GM13977 (cell line): ENCODE data around the gene SLCO1C1.

Experiments
- DNase-seq: peaks from one replicate; pipeline ENCODE4 v3.0.0; 2012; ENCODE audit warnings: low spot score
- in situ Hi-C: fragments of 300-500 bp; cut with MboI; formaldehyde crosslinking; loops from one replicate; pipeline ENCODE4 v1.12.0; 2022; ENCODE audit warnings: low sequenced_read_pairs, low pct_unique_long_range_greater_than_20kb, mixed read lengths, inconsistent platforms; ENCODE audit not compliant: unreplicated experiment
- TF ChIP-seq, protein P1 (sequence below): IDR thresholded peaks from 2 replicates; pipeline ENCODE4 v1.5.1; 2012; ENCODE audit warnings: mild to moderate bottlenecking, control low read depth; ENCODE audit not compliant: insufficient read depth; ENCODE audit errors: extremely low read depth, missing control alignments

The SLCO1C1 gene, protein sequence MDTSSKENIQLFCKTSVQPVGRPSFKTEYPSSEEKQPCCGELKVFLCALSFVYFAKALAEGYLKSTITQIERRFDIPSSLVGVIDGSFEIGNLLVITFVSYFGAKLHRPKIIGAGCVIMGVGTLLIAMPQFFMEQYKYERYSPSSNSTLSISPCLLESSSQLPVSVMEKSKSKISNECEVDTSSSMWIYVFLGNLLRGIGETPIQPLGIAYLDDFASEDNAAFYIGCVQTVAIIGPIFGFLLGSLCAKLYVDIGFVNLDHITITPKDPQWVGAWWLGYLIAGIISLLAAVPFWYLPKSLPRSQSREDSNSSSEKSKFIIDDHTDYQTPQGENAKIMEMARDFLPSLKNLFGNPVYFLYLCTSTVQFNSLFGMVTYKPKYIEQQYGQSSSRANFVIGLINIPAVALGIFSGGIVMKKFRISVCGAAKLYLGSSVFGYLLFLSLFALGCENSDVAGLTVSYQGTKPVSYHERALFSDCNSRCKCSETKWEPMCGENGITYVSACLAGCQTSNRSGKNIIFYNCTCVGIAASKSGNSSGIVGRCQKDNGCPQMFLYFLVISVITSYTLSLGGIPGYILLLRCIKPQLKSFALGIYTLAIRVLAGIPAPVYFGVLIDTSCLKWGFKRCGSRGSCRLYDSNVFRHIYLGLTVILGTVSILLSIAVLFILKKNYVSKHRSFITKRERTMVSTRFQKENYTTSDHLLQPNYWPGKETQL

DNA sequence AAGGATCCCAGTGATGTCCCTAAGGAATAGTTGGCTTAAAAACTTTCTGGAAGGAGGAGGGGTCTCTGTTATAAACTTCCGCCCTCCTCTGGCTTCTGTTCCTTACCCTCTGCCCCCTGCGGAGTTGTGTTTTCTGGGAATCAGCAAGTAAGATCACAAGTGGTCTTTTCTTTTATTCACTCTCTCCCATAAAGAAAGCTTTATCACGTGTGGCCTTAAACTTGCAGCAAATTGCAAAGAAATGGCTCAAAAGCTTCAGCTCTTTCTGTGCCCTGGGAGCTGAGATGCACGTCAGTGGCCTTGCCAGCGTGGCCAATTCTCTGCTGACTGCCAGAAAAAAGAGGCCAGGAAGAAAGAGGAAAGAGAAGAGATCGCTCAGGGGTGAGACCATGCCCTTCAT, at the start of gene SLCO1C1:
TSS of gene SLCO1C1 (plus strand) at position 101 of the 400 bp plus-strand sequence. CDS start 4,245 bp downstream, outside the sequence.
- in situ Hi-C loops, result no loop called here
- TF ChIP-seq, protein P1, sequence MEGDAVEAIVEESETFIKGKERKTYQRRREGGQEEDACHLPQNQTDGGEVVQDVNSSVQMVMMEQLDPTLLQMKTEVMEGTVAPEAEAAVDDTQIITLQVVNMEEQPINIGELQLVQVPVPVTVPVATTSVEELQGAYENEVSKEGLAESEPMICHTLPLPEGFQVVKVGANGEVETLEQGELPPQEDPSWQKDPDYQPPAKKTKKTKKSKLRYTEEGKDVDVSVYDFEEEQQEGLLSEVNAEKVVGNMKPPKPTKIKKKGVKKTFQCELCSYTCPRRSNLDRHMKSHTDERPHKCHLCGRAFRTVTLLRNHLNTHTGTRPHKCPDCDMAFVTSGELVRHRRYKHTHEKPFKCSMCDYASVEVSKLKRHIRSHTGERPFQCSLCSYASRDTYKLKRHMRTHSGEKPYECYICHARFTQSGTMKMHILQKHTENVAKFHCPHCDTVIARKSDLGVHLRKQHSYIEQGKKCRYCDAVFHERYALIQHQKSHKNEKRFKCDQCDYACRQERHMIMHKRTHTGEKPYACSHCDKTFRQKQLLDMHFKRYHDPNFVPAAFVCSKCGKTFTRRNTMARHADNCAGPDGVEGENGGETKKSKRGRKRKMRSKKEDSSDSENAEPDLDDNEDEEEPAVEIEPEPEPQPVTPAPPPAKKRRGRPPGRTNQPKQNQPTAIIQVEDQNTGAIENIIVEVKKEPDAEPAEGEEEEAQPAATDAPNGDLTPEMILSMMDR, result no peak
- no peak for DNase-seq

DNA sequence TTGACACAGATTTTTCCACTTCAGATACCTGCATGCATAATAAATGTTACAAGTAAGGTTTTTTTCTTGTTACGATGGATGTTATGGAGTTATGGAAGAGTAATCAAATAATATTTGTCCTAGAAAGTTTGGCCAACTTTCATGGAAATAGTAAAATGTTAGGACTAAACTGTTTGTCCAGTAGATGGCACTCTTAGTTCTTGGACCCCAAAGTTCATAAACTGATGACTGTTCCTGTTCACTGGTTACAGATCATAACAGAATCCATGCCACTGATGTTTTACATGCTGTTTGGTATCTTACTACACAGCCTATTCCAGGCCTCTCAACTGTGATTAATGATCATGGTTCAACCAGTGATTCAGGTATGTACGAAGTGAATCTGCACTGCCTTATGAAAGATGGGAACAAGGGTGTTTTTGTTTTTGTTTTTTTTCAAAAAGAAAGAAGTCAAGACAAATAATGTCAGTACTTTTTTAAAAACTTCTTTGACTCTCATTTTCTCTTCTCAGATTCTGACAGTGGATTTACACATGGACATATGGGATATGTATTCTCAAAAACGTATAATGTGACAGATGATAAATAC, 48.8 kb upstream of the SLCO1C1 start:
- peak; percentile 23 for DNase-seq
- in situ Hi-C loops, result no loop called here
- TF ChIP-seq, protein P1, result peak; percentile 55

DNA sequence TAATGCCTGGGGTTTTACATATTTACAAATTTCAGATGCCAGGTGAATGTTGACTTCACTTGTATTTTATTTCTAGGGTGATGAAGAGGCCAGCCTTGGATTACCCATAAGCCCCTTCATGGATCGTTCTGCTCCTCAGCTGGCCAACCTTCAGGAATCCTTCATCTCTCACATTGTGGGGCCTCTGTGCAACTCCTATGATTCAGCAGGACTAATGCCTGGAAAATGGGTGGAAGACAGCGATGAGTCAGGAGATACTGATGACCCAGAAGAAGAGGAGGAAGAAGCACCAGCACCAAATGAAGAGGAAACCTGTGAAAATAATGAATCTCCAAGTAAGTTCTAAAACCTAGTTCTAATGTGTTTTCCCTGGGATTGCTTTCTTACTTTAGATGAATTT, 41.3 kb upstream of the SLCO1C1 start:
- in situ Hi-C loops, result no loop called here
- no peak for DNase-seq
- TF ChIP-seq, protein P1, result no peak

DNA sequence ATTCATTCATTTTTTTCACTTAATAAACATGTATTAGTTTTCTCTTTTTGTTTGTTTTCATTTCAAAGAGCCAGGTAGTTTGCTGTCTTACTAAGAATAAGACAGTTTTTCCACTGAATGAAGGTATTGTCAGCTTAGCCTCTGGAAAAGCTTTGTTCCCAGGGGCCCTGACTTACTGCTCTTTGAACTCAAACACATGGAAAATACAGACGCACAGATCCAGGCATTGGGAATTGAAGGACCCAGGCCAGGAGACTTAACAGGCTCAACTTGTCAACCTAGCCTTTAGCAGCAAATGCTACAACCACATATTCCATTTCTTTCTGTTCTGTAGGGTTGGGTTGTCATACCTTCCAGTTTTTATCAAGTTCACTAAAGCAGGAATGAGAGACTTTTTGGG, 38.5 kb upstream of the SLCO1C1 start:
- TF ChIP-seq, protein P1, result no peak
- in situ Hi-C loops, result no loop called here
- no peak for DNase-seq

DNA sequence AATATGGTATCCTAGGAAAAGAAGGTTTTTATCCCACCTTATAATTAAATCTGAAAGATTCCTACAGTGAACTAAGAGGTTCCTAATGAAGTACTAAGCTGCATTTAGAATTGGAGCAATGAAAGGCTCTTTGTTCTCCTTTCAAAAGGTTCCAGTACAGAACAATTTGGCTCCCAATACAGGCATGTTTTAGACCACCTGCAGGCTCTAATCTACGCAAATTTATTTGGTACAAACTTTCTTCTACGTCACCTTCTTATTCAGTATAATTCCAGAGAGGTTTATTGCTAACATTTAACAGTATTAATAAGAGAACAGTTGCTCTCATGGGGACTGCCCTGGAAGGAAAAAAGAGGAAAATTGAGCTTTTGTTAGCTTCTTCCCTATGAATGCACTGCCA, 37.6 kb upstream of the SLCO1C1 start:
- TF ChIP-seq, protein P1, result no peak
- in situ Hi-C loops, result no loop called here
- no peak for DNase-seq

DNA sequence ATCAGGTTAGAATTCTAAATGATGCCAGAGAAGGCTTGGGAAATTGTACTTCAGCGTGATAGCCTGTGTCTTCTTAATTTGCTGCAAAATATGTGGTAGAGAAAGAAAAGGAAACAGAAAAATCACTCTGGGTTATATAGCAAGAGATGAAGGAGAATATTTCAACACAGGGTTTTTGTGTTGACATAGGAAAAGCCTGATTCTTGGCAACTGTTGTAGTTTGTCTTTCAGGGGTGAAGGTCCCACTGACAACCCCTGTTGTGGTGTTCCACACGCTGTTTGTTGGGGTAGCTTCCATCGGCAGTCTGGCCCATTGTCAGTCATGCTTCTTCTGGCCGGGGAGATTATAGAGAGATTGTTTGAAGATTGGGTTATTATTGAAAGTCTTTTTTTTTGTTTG, 13.8 kb upstream of the SLCO1C1 start:
- in situ Hi-C loops, result no loop called here
- no peak for DNase-seq

More for the DNA sequence above, 13.8 kb upstream of the SLCO1C1 start:
- TF ChIP-seq, protein P1, result no peak
